Uterus (tissue), 4 donors: ENCODE data around the gene RPS13. TPM values are rescaled to one million over a fixed set of nuclear protein-coding genes. Genes with fewer than 3 reads are reported as not detected.
A peak's percentile ranks its signal among the peaks of the same experiment; 100 is the strongest.
"Not testable (repeated sequence)": the region's sequence is repeated elsewhere in the genome, so short reads cannot be mapped to it uniquely, and the experiment has no call there.

Source experiments
- DNase-seq, 2 donors: peaks; one replicate each; pipeline ENCODE4 v3.0.0-alpha.2; 2019 to 2020
- H3K27ac ChIP-seq, 2 donors: fragments of 200-600 bp; sonication (generic); 1 replicate in 1 of 2; 2 replicates in 1 of 2; pipeline ENCODE4 v1.5.1; 2016 to 2018
- H3K27me3 ChIP-seq, 2 donors: fragments of 200-600 bp; sonication (generic); one replicate each; pipeline ENCODE4 v1.5.1; 2018 to 2019; ENCODE audit warnings: control low read depth in 1 of 2
- H3K36me3 ChIP-seq, 2 donors: fragments of 200-600 bp; sonication (generic); one replicate each; pipeline ENCODE4 v1.5.1; 2019; ENCODE audit warnings: control low read depth in 1 of 2
- H3K4me1 ChIP-seq, 2 donors: fragments of 200-600 bp; sonication (generic); one replicate each; pipeline ENCODE4 v1.5.1; 2018 to 2019; ENCODE audit warnings: control low read depth in 1 of 2
- H3K4me3 ChIP-seq, 2 donors: fragments of 200-600 bp; sonication (generic); 1 replicate in 1 of 2; 2 replicates in 1 of 2; pipeline ENCODE4 v1.5.1; 2018 to 2019; ENCODE audit warnings: mild to moderate bottlenecking in 1 of 2
- H3K9me3 ChIP-seq, 2 donors: fragments of 200-600 bp; sonication (generic); one replicate each; pipeline ENCODE4 v1.5.1; 2019; ENCODE audit warnings: control low read depth in 1 of 2
- CTCF ChIP-seq, 4 experiments: fragments of 200-600 bp in 2 of 4; fragments of 450-650 bp in 2 of 4; sonication (generic) in 2 of 4; IDR thresholded peaks; one replicate each; pipeline ENCODE4 v1.5.1; 2016 to 2019; ENCODE audit warnings: antibody characterized with exemption in 4 of 4, mild to moderate bottlenecking in 2 of 4, moderate library complexity in 1 of 4
- POLR2A ChIP-seq, 2 donors: fragments of 450-650 bp; IDR thresholded peaks; one replicate each; pipeline ENCODE4 v1.6.1; 2016; ENCODE audit warnings: antibody characterized with exemption in 2 of 2, mild to moderate bottlenecking in 1 of 2, moderate library complexity in 1 of 2
- intact Hi-C: fragments of 100-400 bp; cut with DNase I; formaldehyde crosslinking; loops from one replicate; pipeline ENCODE4 v1.15.1; 2023; ENCODE audit warnings: low total_unique reads
- total RNA-seq, 4 donors: library from RNA; depleted of rRNA in 3 of 4; stranded (reverse); fragments of >200 nt in 3 of 4; gene quantifications; one replicate each; pipeline versions ENCODE4 v1.1.0 to v1.2.4, GENCODE V29; 2014 to 2023
- donor health status: DM: yes; HTN: yes; CAD: no.

The RPS13 gene
- total RNA-seq, 4 donors from 2014 or later = 553 to 4,902 (median 2,244) TPM

- DNase-seq = no peak
- intact Hi-C loops = no loop called here
- H3K36me3 ChIP-seq = no peaks in the 10 kb centered on the region
- no peaks in the 10 kb centered on the region for H3K27me3 ChIP-seq
- no peaks in the 10 kb centered on the region for H3K9me3 ChIP-seq
- no peak overlapping the region for H3K27ac ChIP-seq
- H3K4me1 ChIP-seq = no peaks in the 10 kb centered on the region
- no peak overlapping the region for H3K4me3 ChIP-seq
- TF ChIP-seq POLR2A (IDR thresholded peaks at IDR 0.05) = no peak
- TF ChIP-seq CTCF (IDR thresholded peaks at IDR 0.05) = peak; percentile 19 to 61 (median 42)
Measured at GRCh38 chr11:17063171-17064002, 14.1 kb downstream of the RPS13 start.

- H3K4me3 ChIP-seq, intact Hi-C loops, DNase-seq, H3K9me3 ChIP-seq, H3K4me1 ChIP-seq, H3K36me3 ChIP-seq, H3K27ac ChIP-seq, H3K27me3 ChIP-seq: not testable (repeated sequence)
Measured at GRCh38 chr11:17051146-17051545, 26.3 kb downstream of the RPS13 start.

GRCh38 chr11:17048491-17048890 is 29.0 kb downstream of the RPS13 start:
- H3K27ac ChIP-seq, H3K4me3 ChIP-seq, H3K36me3 ChIP-seq, DNase-seq, H3K27me3 ChIP-seq, H3K9me3 ChIP-seq, H3K4me1 ChIP-seq, intact Hi-C loops: not testable (repeated sequence)

GRCh38 chr11:17046690-17047089 is 30.8 kb downstream of the RPS13 start:
- TF ChIP-seq CTCF (IDR thresholded peaks at IDR 0.05) (no peak), POLR2A (IDR thresholded peaks at IDR 0.05) (no peak)
- Histone ChIP-seq H3K36me3 (no peaks in the 10 kb centered on the region), H3K9me3 (no peaks in the 10 kb centered on the region), H3K4me3 (no peak overlapping the region), H3K27me3 (no peaks in the 10 kb centered on the region), H3K27ac (no peak overlapping the region), H3K4me1 (no peaks in the 10 kb centered on the region)
- intact Hi-C loops = no loop called here
- DNase-seq = no peak

GRCh38 chr11:17036666-17037658 is 40.5 kb downstream of the RPS13 start:
- Histone ChIP-seq H3K27me3 (no peaks in the 10 kb centered on the region), H3K4me3 (no peak overlapping the region), H3K4me1 (no peaks in the 10 kb centered on the region), H3K36me3 (no peaks in the 10 kb centered on the region), H3K27ac (no peak overlapping the region), H3K9me3 (no peaks in the 10 kb centered on the region)
- TF ChIP-seq CTCF (IDR thresholded peaks at IDR 0.05) (no peak), POLR2A (IDR thresholded peaks at IDR 0.05) (no peak)
- no peak for DNase-seq
- intact Hi-C loops = no loop called here

- intact Hi-C loops, H3K27ac ChIP-seq, H3K4me3 ChIP-seq, H3K36me3 ChIP-seq, DNase-seq, H3K27me3 ChIP-seq, H3K9me3 ChIP-seq, H3K4me1 ChIP-seq: not testable (repeated sequence)
Measured at GRCh38 chr11:17034027-17034426, 43.4 kb downstream of the RPS13 start.
